OCI-LY7 (cell line): ENCODE data around the gene CAMK2N2. TPM values are rescaled to one million over a fixed set of nuclear protein-coding genes. Genes with fewer than 3 reads are reported as not detected.

Experiments used
- BruUV-seq: library from RNA; stranded (reverse); fragments of 400-500 nt; replicated peaks from 2 replicates; lab custom pipeline; 2021; lab: Mats Ljungman, UMichigan
- CTCF ChIA-PET: fragments of 300-600 bp; sonication (Branson Sonifier 250); formaldehyde crosslinking; loops from one replicate; lab custom pipeline; 2022; ENCODE audit warnings: antibody characterized with exemption; ENCODE audit not compliant: unreplicated experiment; lab: Charles Lee
- POLR2A ChIA-PET: fragments of 300-600 bp; sonication (Branson Sonifier 250); formaldehyde crosslinking; loops from one replicate; lab custom pipeline; 2022; ENCODE audit warnings: antibody characterized with exemption; lab: Charles Lee
- DNase-seq: peaks from one replicate; pipeline ENCODE4 v3.0.0-alpha.2; 2015; ENCODE audit warnings: low spot score
- H2AFZ ChIP-seq: fragments of 200-600 bp; sonication (generic), shearing (Covaris generic); 2 replicates; pipeline ENCODE4 v1.6.1; 2014; ENCODE audit warnings: mild to moderate bottlenecking, antibody characterized with exemption, low read length, moderate library complexity
- H3K27ac ChIP-seq: fragments of 200-600 bp; sonication (generic); 2 replicates; pipeline ENCODE4 v1.5.1; 2014; ENCODE audit warnings: mixed run types, low read depth, mild to moderate bottlenecking, moderate library complexity, low read length, inconsistent platforms; ENCODE audit not compliant: poor library complexity, severe bottlenecking
- H3K36me3 ChIP-seq: fragments of 200-600 bp; sonication (generic); 2 replicates; pipeline ENCODE4 v1.6.1; 2014; ENCODE audit warnings: mild to moderate bottlenecking, antibody characterized with exemption, low read length, moderate library complexity, mixed read lengths; ENCODE audit not compliant: insufficient read depth
- H3K4me1 ChIP-seq: fragments of 200-600 bp; sonication (generic); 2 replicates; pipeline ENCODE4 v1.5.1; 2014; ENCODE audit warnings: mild to moderate bottlenecking, low read length; ENCODE audit not compliant: insufficient read depth, poor library complexity, severe bottlenecking
- H3K4me2 ChIP-seq: fragments of 200-600 bp; sonication (generic); 2 replicates; pipeline ENCODE4 v1.6.1; 2014; ENCODE audit warnings: mild to moderate bottlenecking, low read length
- H3K4me3 ChIP-seq: fragments of 200-600 bp; sonication (generic); 2 replicates; pipeline ENCODE4 v1.5.1; 2014; ENCODE audit warnings: mild to moderate bottlenecking, low read depth, low read length; ENCODE audit not compliant: poor library complexity, severe bottlenecking
- H3K79me2 ChIP-seq: fragments of 200-600 bp; sonication (generic); 2 replicates; pipeline ENCODE4 v1.6.1; 2016; ENCODE audit warnings: low read depth, mild to moderate bottlenecking, low read length, moderate library complexity, mixed read lengths; ENCODE audit not compliant: insufficient read depth
- H3K9me2 ChIP-seq: fragments of 200-600 bp; sonication (generic); 2 replicates; pipeline ENCODE4 v1.6.1; 2016; ENCODE audit warnings: mild to moderate bottlenecking, low read length, mixed read lengths; ENCODE audit not compliant: insufficient read depth
- H3K9me3 ChIP-seq: fragments of 200-600 bp; sonication (generic); 2 replicates; pipeline ENCODE4 v1.6.1; 2014; ENCODE audit warnings: mild to moderate bottlenecking, mixed run types, low read length, mixed read lengths
- H4K20me1 ChIP-seq: fragments of 200-600 bp; sonication (generic); 2 replicates; pipeline ENCODE4 v1.6.1; 2014; ENCODE audit warnings: mild to moderate bottlenecking, antibody characterized with exemption, low read length, moderate library complexity, mixed read lengths; ENCODE audit not compliant: insufficient read depth
- EZH2phosphoT487 ChIP-seq: fragments of 200-600 bp; sonication (generic); IDR thresholded peaks from 2 replicates; pipeline ENCODE4 v1.6.1; 2018; ENCODE audit warnings: low read depth, borderline replicate concordance, mild to moderate bottlenecking, mixed run types, antibody characterized with exemption, low read length, moderate library complexity, mixed read lengths
- intact Hi-C: fragments of 100-400 bp; cut with micrococcal nuclease; formaldehyde crosslinking; loops from one replicate; pipeline ENCODE4 v1.10.0; 2022; ENCODE audit not compliant: unreplicated experiment
- total RNA-seq, 2 experiments: library from RNA; depleted of rRNA in 1 of 2; stranded (reverse); fragments of >200 nt in 1 of 2; shearing (Covaris generic) in 1 of 2; gene quantifications; 2 replicates each; pipeline ENCODE4 v1.2.3, GENCODE V29; 2014 to 2022
- TF ChIP-seq, protein P1 (sequence below): fragments of 200-600 bp; sonication (generic); conservative IDR thresholded peaks from 2 replicates; pipeline ENCODE4 v1.5.1; 2014; ENCODE audit warnings: mild to moderate bottlenecking, antibody characterized with exemption, low read length, moderate library complexity, mixed read lengths

Gene CAMK2N2
- total RNA-seq, 2 experiments from 2014 or later: not detected

- no peaks in the 10 kb centered on the region for H4K20me1 ChIP-seq
- H3K9me3 ChIP-seq: no peaks in the 10 kb centered on the region
- no peak overlapping the region for H2AFZ ChIP-seq
- no peaks in the 10 kb centered on the region for H3K9me2 ChIP-seq
- H3K4me3 ChIP-seq: no peak overlapping the region
- no peaks in the 10 kb centered on the region for H3K79me2 ChIP-seq
- intact Hi-C loops: no loop called here
- DNase-seq: no peak
- ChIA-PET CTCF (no interaction called here), POLR2A (interaction anchor here (0.6 kb wide), 1 partner anchor 308 kb away, joined by 3 read pairs; no protein-coding TSS in a partner anchor)
- no TSS peak for BruUV-seq
- H3K4me1 ChIP-seq: peaks cover 7% of the 10 kb centered on the region
- no peak overlapping the region for H3K4me2 ChIP-seq
- H3K27ac ChIP-seq: no peak overlapping the region
- H3K36me3 ChIP-seq: no peaks in the 10 kb centered on the region
- TF ChIP-seq, protein P1, sequence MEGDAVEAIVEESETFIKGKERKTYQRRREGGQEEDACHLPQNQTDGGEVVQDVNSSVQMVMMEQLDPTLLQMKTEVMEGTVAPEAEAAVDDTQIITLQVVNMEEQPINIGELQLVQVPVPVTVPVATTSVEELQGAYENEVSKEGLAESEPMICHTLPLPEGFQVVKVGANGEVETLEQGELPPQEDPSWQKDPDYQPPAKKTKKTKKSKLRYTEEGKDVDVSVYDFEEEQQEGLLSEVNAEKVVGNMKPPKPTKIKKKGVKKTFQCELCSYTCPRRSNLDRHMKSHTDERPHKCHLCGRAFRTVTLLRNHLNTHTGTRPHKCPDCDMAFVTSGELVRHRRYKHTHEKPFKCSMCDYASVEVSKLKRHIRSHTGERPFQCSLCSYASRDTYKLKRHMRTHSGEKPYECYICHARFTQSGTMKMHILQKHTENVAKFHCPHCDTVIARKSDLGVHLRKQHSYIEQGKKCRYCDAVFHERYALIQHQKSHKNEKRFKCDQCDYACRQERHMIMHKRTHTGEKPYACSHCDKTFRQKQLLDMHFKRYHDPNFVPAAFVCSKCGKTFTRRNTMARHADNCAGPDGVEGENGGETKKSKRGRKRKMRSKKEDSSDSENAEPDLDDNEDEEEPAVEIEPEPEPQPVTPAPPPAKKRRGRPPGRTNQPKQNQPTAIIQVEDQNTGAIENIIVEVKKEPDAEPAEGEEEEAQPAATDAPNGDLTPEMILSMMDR: no peak
- no peak for TF ChIP-seq EZH2phosphoT487
These were observed 29.7 kb downstream of the CAMK2N2 start for GRCh38 chr3:184231671-184232070.

DNA sequence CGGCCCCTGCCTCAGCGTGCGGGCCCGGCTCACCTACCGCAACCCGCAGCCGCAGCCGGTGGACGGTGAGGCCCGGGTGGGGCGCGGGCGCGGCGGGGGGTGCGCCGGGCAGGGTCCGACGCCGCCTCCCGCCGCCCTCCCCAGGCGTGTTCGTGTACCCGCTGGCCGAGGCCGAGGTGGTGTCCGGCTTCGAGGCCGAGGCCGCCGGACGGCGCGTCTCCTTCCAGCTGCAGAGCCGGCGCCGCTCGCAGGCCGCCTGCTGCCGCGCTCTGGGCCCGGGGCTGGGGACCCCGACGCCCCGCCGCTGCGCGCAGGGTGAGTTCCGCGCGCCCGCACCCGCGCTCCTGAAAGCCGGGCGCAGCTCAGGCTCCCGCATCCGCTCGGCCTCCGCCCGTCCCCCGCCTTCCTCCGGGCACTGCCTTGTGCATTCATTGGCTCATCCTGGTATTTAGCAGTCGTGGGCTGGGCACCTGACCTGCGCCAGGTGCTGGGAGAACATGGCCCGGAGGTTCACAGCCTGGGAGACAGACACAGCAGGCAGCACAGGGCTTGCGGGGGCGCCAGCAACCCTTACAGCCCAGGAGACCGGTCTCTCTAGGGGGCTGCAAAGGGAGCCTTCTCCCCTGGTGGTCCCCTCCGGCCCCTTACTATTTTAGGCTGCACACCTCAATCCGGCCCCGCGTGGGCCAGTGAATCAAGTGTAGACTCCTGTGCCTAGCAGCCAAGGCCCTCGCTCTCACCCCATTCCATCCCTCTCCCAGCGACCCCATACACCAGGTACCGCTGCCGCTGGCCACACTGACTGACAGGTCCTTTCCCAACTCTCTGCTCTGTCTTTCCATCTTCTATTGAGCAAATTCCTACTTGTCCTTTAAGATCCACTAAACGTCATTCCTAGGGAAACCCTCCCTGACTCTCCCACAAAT lies 30.5 kb downstream of the CAMK2N2 start:
- Histone ChIP-seq H4K20me1 (no peaks in the 10 kb centered on the region), H3K9me2 (no peaks in the 10 kb centered on the region), H3K36me3 (no peaks in the 10 kb centered on the region), H3K4me1 (peaks cover 7% of the 10 kb centered on the region), H3K9me3 (no peaks in the 10 kb centered on the region), H3K4me3 (no peak overlapping the region), H3K4me2 (no peak overlapping the region), H3K79me2 (no peaks in the 10 kb centered on the region), H2AFZ (no peak overlapping the region), H3K27ac (no peak overlapping the region)
- no TSS peak for BruUV-seq
- TF ChIP-seq, protein P1: no peak
- no peak for TF ChIP-seq EZH2phosphoT487
- intact Hi-C loops: no loop called here
- ChIA-PET CTCF (no interaction called here), POLR2A (no interaction called here)
- no peak for DNase-seq
